Measurements from ENCODE around the gene CHPT1. TPM values are rescaled to one million over a fixed set of nuclear protein-coding genes. Genes with fewer than 3 reads are reported as not detected.

Gene CHPT1
- total and polyA plus RNA-seq, 5 donors from 2014 or later, result 2.8 to 15.3 (median 10.2) TPM

DNA sequence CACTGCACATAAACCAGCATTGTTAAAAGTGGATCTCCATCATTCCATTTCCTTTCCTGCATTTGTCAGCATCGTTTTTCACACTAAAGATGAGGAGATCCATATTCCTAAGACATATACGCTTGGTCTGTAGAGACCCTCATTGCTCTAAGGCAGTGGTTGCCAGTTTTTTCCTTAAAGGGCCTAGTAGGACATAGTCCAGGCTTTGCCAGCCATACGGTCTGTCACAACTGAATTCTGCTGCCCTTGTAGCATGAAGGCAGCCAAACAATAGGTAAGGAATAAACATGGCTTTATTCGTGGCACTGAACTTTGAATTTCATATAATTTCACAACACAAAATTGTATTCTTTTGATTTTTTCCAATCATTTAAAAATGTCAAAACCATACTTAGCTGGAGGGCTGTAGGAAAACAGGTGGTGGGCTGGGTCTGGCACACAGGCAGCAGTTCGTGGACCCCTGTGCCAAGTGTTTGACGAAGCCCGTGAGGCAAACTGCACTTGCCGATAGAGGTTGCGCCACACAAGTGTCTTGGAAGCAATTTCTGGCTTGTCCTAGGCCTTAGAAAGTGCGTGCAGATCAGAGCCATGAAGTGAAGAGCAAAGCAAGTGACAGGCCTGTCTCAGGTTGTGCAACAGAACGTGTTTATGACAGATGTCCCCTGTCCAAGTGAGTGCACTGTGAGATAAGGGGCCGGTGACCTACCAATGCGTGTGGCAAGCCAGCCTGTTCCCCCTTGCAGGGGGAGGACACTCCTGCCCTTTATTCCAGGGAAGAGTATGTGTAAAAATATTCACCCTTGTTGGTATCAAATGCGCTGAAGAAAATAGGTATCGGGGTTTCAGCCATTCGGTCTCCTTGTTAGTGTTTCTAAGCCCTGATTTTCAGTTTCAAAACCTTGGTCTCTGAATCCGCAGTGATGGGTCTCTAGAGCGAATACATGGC, 916 bp upstream of the CHPT1 start:
- H3K27me3 Mint-ChIP-seq, result peaks cover 35% of the 10 kb centered on the region

DNA sequence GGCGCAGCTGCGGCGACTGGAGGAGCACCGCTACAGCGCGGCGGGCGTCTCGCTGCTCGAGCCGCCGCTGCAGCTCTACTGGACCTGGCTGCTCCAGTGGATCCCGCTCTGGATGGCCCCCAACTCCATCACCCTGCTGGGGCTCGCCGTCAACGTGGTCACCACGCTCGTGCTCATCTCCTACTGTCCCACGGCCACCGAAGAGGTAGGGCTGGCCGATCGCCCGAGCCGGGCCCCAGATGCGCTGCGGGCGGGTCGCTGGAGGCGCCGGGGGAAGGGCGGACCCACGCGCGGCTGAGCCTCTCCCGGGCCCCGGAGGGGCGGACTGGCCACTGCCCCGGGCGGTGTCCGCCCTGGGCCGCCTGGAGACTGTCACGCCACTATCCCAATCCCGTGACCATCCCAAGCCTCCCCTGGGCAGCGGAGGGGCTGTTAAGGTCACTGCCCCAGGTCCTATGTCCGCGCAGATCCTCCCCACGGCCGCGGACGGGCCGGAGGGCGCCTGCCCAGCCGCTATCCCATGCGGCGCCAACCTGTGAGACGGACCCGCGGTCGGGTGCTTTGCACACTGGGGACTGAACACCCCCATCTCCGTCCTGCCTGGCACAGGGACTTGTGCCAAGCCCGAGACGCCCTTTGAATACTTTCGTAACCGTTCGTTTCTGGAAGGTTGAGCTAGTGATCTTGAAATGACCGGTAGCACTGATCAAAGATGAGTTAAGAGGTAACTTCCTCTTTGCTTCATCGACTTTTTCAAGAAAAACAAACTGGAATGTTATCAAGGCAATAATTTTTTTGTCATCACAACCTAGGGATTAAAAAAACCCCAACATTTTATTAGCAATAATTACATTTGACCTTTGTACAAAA, 725 bp downstream of the CHPT1 start:
- DNase-seq, result peak in 2 of 3 donors; percentile 12 to 48
- peaks cover 32% of the 10 kb centered on the region for H3K27me3 Mint-ChIP-seq
- H3K27me3 ChIP-seq (ENCODE audit: control insufficient read depth, insufficient read depth, low read length), result no peaks in the 10 kb centered on the region
- H3K27ac ChIP-seq (ENCODE audit: insufficient read depth, low read length, poor library complexity, severe bottlenecking), result peak overlapping the region; percentile 27
- no peaks in the 10 kb centered on the region for H3K9me3 ChIP-seq (ENCODE audit: control insufficient read depth in 2 of 2, low read length in 2 of 2)
- ATAC-seq (ENCODE audit: low read depth in 2 of 2), result peak; percentile 10 to 16
- peaks cover 0 to 60% (median 25%) of the 10 kb centered on the region in 4 donors for H3K4me1 Mint-ChIP-seq
- H3K36me3 ChIP-seq (ENCODE audit: control insufficient read depth, insufficient read depth, low read length), result no peaks in the 10 kb centered on the region
- peak overlapping the region; percentile 77 for H3K4me3 ChIP-seq (ENCODE audit: low read depth, low read length)
- peaks cover 5% of the 10 kb centered on the region for H3K4me1 ChIP-seq (ENCODE audit: control insufficient read depth, insufficient read depth, low read length, poor library complexity, severe bottlenecking)
- peak overlapping the region; percentile 88 to 94 (median 92) for H3K4me3 Mint-ChIP-seq
- H3K36me3 Mint-ChIP-seq, result no peaks in the 10 kb centered on the region
- no peaks in the 10 kb centered on the region for H3K9me3 Mint-ChIP-seq
- peak overlapping the region; percentile 76 to 88 (median 88) for H3K27ac Mint-ChIP-seq

More for the DNA sequence above, 916 bp upstream of the CHPT1 start:
- no peaks in the 10 kb centered on the region for H3K9me3 ChIP-seq (ENCODE audit: control insufficient read depth in 2 of 2, low read length in 2 of 2)
- no peaks in the 10 kb centered on the region for H3K36me3 ChIP-seq (ENCODE audit: control insufficient read depth, insufficient read depth, low read length)
- Mint-ChIP-seq H3K4me1 (peaks cover 0 to 51% (median 23%) of the 10 kb centered on the region in 4 donors), H3K27ac (peak overlapping the region; percentile 75 to 93 (median 92)), H3K9me3 (no peaks in the 10 kb centered on the region), H3K36me3 (no peaks in the 10 kb centered on the region), H3K4me3 (peak overlapping the region; percentile 76 to 94 (median 88))
- H3K4me3 ChIP-seq (ENCODE audit: low read depth, low read length), result peak overlapping the region; percentile 81
- H3K27ac ChIP-seq (ENCODE audit: insufficient read depth, low read length, poor library complexity, severe bottlenecking), result peak overlapping the region; percentile 25
- H3K4me1 ChIP-seq (ENCODE audit: control insufficient read depth, insufficient read depth, low read length, poor library complexity, severe bottlenecking), result peaks cover 5% of the 10 kb centered on the region
- H3K27me3 ChIP-seq (ENCODE audit: control insufficient read depth, insufficient read depth, low read length), result no peaks in the 10 kb centered on the region
- peak in 1 of 2 donors; percentile 28 for ATAC-seq (ENCODE audit: low read depth in 2 of 2)
- peak in 1 of 3 donors; percentile 4 for DNase-seq

DNA sequence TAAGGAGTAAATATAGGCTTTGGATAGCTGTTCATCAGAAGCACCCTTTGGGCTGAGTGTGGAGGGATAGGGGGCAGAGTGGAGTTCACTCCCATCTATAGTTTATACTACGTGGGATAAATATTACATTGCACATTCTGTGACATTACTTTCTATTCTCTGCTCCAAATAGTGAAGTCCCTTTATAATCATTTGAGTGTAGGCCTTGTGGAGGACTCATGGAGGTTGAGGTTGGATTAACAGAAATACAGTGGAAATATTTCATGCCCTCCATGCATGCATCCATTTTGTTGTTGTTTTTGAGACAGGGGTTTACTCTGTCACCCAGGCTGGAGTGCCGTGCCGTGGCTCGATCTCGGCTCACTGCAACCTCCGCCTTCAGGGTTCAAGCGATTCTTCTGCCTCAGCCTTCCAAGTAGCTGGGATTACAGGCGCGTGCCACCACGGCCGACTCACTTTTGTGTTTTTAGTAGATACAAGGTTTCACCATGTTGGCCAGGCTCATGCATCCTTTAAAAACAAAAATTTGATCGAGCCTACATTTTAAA, 1.4 kb downstream of the CHPT1 start:
- ATAC-seq (ENCODE audit: low read depth in 2 of 2) (no peak), DNase-seq (peak in 2 of 3 donors; percentile 9 to 13)
- Mint-ChIP-seq H3K27me3 (peaks cover 32% of the 10 kb centered on the region), H3K4me1 (peaks cover 0 to 63% (median 25%) of the 10 kb centered on the region in 4 donors), H3K36me3 (no peaks in the 10 kb centered on the region), H3K4me3 (peak overlapping the region; percentile 88 to 94 (median 92)), H3K27ac (peak overlapping the region; percentile 76 to 88 (median 88)), H3K9me3 (no peaks in the 10 kb centered on the region)
- no peak overlapping the region for H3K27ac ChIP-seq (ENCODE audit: insufficient read depth, low read length, poor library complexity, severe bottlenecking)
- peaks cover 5% of the 10 kb centered on the region for H3K4me1 ChIP-seq (ENCODE audit: control insufficient read depth, insufficient read depth, low read length, poor library complexity, severe bottlenecking)
- peak overlapping the region; percentile 77 for H3K4me3 ChIP-seq (ENCODE audit: low read depth, low read length)
- H3K36me3 ChIP-seq (ENCODE audit: control insufficient read depth, insufficient read depth, low read length), result no peaks in the 10 kb centered on the region
- H3K9me3 ChIP-seq (ENCODE audit: control insufficient read depth in 2 of 2, low read length in 2 of 2), result no peaks in the 10 kb centered on the region
- no peaks in the 10 kb centered on the region for H3K27me3 ChIP-seq (ENCODE audit: control insufficient read depth, insufficient read depth, low read length)

DNA sequence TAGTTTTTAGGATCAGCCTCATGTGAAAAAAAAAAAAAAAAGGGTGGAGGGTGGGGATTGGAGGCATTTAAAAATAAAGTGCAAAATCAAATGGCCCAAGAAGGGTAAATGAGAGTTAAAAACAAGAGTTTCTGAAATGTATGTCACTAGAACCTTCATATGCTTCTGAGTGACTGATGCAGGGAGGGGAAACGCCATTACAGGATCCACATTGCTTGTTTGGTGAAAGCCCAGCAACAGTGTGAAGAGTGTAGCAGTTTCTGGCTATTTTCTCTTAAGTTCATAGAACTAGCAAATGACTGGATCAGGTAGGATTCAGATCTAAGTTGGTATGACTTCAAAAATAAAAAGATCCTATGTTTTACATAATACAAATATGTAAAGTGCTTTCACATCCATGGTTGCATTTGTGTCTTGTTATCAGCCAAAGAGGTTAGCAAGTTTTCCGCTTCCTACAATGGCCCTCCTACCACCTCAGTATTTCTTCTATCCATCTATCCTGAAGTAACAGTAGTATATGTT, 2.9 kb downstream of the CHPT1 start:
- peak overlapping the region in 2 of 3 donors; percentile 2 to 45 for H3K27ac Mint-ChIP-seq
- H3K27ac ChIP-seq (ENCODE audit: insufficient read depth, low read length, poor library complexity, severe bottlenecking), result no peak overlapping the region
- H3K27me3 ChIP-seq (ENCODE audit: control insufficient read depth, insufficient read depth, low read length), result no peaks in the 10 kb centered on the region
- no peaks in the 10 kb centered on the region for H3K36me3 ChIP-seq (ENCODE audit: control insufficient read depth, insufficient read depth, low read length)
- ATAC-seq (ENCODE audit: low read depth in 2 of 2) (no peak), DNase-seq (peak in 1 of 3 donors; percentile 4)
- no peaks in the 10 kb centered on the region for H3K36me3 Mint-ChIP-seq
- peak overlapping the region in 3 of 4 donors; percentile 9 to 67 (median 51) for H3K4me3 Mint-ChIP-seq
- H3K9me3 Mint-ChIP-seq, result no peaks in the 10 kb centered on the region
- H3K27me3 Mint-ChIP-seq, result peaks cover 28% of the 10 kb centered on the region
- peaks cover 5% of the 10 kb centered on the region for H3K4me1 ChIP-seq (ENCODE audit: control insufficient read depth, insufficient read depth, low read length, poor library complexity, severe bottlenecking)
- H3K4me1 Mint-ChIP-seq, result peaks cover 0 to 62% (median 23%) of the 10 kb centered on the region in 4 donors
- H3K9me3 ChIP-seq (ENCODE audit: control insufficient read depth in 2 of 2, low read length in 2 of 2), result no peaks in the 10 kb centered on the region
- peak overlapping the region; percentile 14 for H3K4me3 ChIP-seq (ENCODE audit: low read depth, low read length)

DNA sequence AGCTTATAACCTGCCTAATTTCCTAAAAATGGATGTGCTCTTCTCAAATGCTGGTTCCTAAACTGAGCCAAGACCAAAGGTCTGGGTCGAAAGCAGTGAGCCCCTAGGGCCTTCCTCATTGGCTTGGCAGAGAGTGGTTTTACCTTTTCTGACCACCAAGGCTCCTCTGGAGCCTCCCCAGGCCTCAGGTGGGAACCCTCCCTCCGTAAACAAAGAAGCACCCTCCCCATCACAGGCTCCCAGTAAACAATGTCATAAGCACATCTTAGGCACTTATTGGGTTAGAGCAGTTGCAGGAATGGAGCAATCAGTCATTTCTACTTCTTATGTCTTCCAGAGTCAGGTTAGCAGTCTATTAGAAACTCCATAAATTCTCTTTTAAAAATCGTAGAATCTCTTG, 6.0 kb downstream of the CHPT1 start:
- H3K27ac Mint-ChIP-seq, result no peak overlapping the region
- no peaks in the 10 kb centered on the region for H3K36me3 Mint-ChIP-seq
- Histone ChIP-seq H3K4me1 (ENCODE audit: control insufficient read depth, insufficient read depth, low read length, poor library complexity, severe bottlenecking) (peaks cover under 1% of the 10 kb centered on the region), H3K4me3 (ENCODE audit: low read depth, low read length) (no peak overlapping the region), H3K27me3 (ENCODE audit: control insufficient read depth, insufficient read depth, low read length) (no peaks in the 10 kb centered on the region), H3K27ac (ENCODE audit: insufficient read depth, low read length, poor library complexity, severe bottlenecking) (no peak overlapping the region), H3K9me3 (ENCODE audit: control insufficient read depth in 2 of 2, low read length in 2 of 2) (no peaks in the 10 kb centered on the region), H3K36me3 (ENCODE audit: control insufficient read depth, insufficient read depth, low read length) (no peaks in the 10 kb centered on the region)
- H3K9me3 Mint-ChIP-seq, result no peaks in the 10 kb centered on the region
- no peak overlapping the region for H3K4me3 Mint-ChIP-seq
- peaks cover 16% of the 10 kb centered on the region for H3K27me3 Mint-ChIP-seq
- no peak for ATAC-seq (ENCODE audit: low read depth in 2 of 2)
- peaks cover 0 to 51% (median 14%) of the 10 kb centered on the region in 4 donors for H3K4me1 Mint-ChIP-seq
- no peak for DNase-seq

DNA sequence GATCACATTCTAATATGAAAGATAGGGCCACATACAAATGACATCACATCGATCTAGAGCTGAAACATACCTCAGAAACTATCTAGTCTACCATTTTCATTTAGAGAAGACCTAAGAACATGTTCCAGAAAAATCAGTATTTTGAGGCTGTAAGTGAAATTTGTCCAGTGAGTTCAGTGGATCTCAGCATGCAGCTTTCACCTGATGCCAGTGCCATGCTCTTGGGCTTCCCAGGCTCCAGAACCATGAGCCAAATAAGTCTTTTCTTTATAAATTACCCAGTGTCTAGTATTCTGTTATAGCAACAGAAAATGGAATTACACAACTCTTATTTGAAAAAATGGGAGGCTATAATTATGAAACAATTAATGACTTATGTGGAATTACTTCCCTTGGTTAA, 9.0 kb downstream of the CHPT1 start:
- peaks cover 11% of the 10 kb centered on the region for H3K27me3 Mint-ChIP-seq
- Histone ChIP-seq H3K4me1 (ENCODE audit: control insufficient read depth, insufficient read depth, low read length, poor library complexity, severe bottlenecking) (no peaks in the 10 kb centered on the region), H3K27ac (ENCODE audit: insufficient read depth, low read length, poor library complexity, severe bottlenecking) (no peak overlapping the region), H3K36me3 (ENCODE audit: control insufficient read depth, insufficient read depth, low read length) (no peaks in the 10 kb centered on the region), H3K27me3 (ENCODE audit: control insufficient read depth, insufficient read depth, low read length) (no peaks in the 10 kb centered on the region), H3K9me3 (ENCODE audit: control insufficient read depth in 2 of 2, low read length in 2 of 2) (no peaks in the 10 kb centered on the region), H3K4me3 (ENCODE audit: low read depth, low read length) (no peak overlapping the region)
- peaks cover 4% of the 10 kb centered on the region for H3K36me3 Mint-ChIP-seq
- H3K4me3 Mint-ChIP-seq, result no peak overlapping the region
- no peak overlapping the region for H3K27ac Mint-ChIP-seq
- H3K9me3 Mint-ChIP-seq, result no peaks in the 10 kb centered on the region
- ATAC-seq (ENCODE audit: low read depth in 2 of 2) (no peak), DNase-seq (no peak)
- peaks cover 0 to 40% (median 8%) of the 10 kb centered on the region in 4 donors for H3K4me1 Mint-ChIP-seq

DNA sequence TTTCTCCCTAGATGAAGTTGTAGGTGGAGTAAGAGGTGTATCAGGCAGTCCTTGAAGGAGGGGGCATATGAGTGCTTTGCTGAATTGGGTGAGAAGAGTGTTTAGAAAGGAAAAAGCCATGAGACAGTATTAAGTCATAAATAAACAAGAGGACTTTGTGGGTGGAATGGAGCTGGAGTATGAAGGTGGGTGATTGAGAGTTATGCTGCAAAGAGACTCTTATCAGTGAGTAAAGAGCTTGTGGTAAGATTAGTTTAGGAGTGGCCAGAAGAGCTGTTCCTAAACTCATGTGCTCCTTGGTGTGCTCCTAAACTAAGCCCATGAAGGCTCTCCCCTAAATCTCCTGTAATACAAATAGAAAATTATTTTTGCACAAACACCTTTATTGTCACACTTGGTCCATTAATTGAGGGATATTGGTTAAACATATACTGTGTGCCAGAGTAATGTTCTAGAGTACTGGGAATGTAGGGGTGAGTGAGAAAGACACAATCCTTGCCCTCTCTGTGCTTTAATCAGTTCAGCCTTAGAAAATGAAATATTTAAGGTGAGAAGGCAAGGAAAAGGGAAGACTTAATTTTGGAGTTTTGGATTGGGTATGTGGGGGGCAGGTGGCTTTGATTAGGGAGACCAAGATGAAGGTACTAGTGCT, 9.8 kb downstream of the CHPT1 start:
- no peaks in the 10 kb centered on the region for H3K9me3 Mint-ChIP-seq
- DNase-seq, result no peak
- Histone ChIP-seq H3K4me3 (ENCODE audit: low read depth, low read length) (no peak overlapping the region), H3K4me1 (ENCODE audit: control insufficient read depth, insufficient read depth, low read length, poor library complexity, severe bottlenecking) (no peaks in the 10 kb centered on the region), H3K27me3 (ENCODE audit: control insufficient read depth, insufficient read depth, low read length) (no peaks in the 10 kb centered on the region), H3K36me3 (ENCODE audit: control insufficient read depth, insufficient read depth, low read length) (no peaks in the 10 kb centered on the region), H3K27ac (ENCODE audit: insufficient read depth, low read length, poor library complexity, severe bottlenecking) (no peak overlapping the region), H3K9me3 (ENCODE audit: control insufficient read depth in 2 of 2, low read length in 2 of 2) (no peaks in the 10 kb centered on the region)
- no peak overlapping the region for H3K4me3 Mint-ChIP-seq
- ATAC-seq (ENCODE audit: low read depth in 2 of 2), result no peak
- peaks cover 0 to 32% (median 6%) of the 10 kb centered on the region in 4 donors for H3K4me1 Mint-ChIP-seq
- peaks cover 5% of the 10 kb centered on the region for H3K36me3 Mint-ChIP-seq
- H3K27ac Mint-ChIP-seq, result no peak overlapping the region
- H3K27me3 Mint-ChIP-seq, result peaks cover 12% of the 10 kb centered on the region

Data from CD4-positive, CD25-positive, alpha-beta regulatory T cell (primary cell).